Upper lobe of left lung (tissue), 4 donors: Measurements from ENCODE around the gene FMNL2.

Source experiments
- CTCF ChIP-seq, 6 experiments: fragments of 450-650 bp in 4 of 6; fragments of 200-600 bp in 2 of 6; sonication (generic) in 2 of 6; IDR thresholded peaks; one replicate each; pipeline ENCODE4 v1.5.1; 2016 to 2019; ENCODE audit warnings: antibody characterized with exemption in 6 of 6
- POLR2A ChIP-seq, 4 donors: fragments of 450-650 bp; IDR thresholded peaks; one replicate each; pipeline ENCODE4 v1.5.1; 2016 to 2017; ENCODE audit warnings: antibody characterized with exemption in 4 of 4, mild to moderate bottlenecking in 2 of 4
- POLR2AphosphoS5 ChIP-seq, 2 donors: sonication (generic); formaldehyde crosslinking; IDR thresholded peaks; one replicate each; pipeline ENCODE4 v1.5.1; 2017; ENCODE audit warnings: antibody characterized with exemption in 2 of 2

- no peak for TF ChIP-seq POLR2A (IDR thresholded peaks at IDR 0.05)
- no peak for TF ChIP-seq POLR2AphosphoS5 (IDR thresholded peaks at IDR 0.05)
- TF ChIP-seq CTCF (IDR thresholded peaks at IDR 0.05) = no peak
Observed at GRCh38 chr2:152420363-152420762, 85.4 kb downstream of the FMNL2 start.
